GM19324 (cell line): ENCODE data around the gene SEPHS1.

Experiments used
- ATAC-seq: cut with Tn5 transposase; IDR thresholded peaks from one replicate; pipeline ENCODE4 v1.9.1; 2021; ENCODE audit warnings: mild to moderate bottlenecking, moderate library complexity; ENCODE audit not compliant: unreplicated experiment, low FRiP score

SEPHS1 gene

GRCh38 chr10:13329565-13329964, 18.5 kb downstream of the SEPHS1 start:
- ATAC-seq, result no peak

- ATAC-seq, result no peak
Observed at GRCh38 chr10:13328613-13329012, 19.5 kb downstream of the SEPHS1 start.

DNA sequence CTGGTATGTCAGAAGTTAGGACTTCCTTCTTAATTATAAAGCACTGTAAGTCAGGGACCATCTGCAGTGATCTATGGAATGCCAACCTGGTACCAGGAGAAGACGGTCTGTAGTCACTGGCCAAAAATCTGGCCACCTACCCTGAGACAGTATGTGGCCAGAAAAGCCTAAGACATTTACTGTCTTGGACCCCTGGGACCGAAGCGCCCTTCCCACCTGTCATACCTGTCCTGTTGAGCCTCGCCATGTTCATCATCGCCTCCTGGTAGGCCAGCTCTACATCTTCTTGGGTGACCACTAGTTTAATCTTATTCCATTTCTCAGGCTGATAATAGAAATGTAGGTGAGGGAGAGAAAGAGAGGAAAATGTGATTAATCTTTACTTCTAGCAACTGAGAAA, 20.0 kb downstream of the SEPHS1 start:
- no peak for ATAC-seq

DNA sequence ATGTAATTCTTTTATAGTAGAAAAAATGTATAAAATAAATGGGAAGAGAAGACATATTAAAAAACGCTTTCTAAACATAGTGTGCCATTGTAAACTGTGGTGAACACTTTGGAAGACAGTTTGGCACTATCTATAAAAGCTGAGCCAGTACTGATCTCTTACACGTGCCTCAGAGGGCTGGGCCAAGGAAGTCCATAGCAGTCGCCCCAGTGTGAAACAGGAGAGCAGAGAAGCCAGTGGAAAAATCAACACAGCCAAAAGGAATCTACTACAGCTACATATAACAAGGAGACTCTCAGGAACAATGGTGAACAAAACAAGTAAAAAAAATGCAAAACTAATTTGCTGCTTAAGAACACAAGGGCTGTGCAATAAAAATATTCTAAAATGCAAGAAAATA, 20.6 kb downstream of the SEPHS1 start:
- ATAC-seq, result no peak

DNA sequence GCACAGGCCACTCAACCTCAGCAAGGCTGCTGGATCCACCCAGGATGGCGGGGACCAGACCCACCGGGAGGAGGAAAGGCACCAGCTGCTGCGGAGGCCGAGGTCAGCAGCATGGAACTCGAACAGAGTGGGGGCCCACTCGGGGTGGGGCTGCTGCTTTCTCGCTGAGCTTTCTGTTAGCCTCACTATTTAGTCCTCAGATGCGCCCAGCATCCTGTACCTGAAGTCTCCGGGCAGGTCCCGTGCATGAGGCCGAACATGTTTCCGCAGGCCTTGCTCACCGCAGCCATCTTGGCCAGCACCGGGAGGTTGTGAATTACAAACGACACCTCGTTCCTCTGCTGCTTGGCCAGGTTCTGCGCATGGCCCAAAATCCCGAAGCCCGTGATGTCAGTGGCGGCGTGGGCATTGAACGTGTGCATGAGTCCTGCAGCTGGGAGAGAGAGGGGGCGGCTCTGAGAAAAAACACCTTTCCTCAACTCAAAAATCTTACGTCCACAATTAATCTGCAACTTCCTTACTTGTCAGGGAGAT, 25.4 kb downstream of the SEPHS1 start:
- no peak for ATAC-seq

- no peak for ATAC-seq
Observed at GRCh38 chr10:13321576-13321975, 26.5 kb downstream of the SEPHS1 start.

DNA sequence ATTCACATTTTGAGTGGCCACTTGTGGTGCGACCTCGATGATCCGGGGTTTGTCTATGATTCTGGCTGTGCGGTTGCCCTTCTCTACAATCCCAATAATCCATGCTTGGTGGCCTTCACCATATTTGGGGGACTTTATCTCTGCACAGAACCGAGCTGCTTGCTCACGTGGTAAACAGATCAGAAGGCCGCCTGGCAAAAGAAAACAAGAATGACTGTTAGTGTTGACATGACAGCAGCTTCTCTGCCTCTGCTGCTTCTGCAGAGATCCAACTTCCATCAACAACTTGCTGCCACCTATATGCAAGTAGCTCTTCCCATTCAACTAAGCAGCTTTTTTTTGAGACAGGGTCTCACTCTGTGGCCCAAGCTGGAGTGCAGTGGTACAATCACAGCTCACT, 28.9 kb downstream of the SEPHS1 start:
- no peak for ATAC-seq

GRCh38 chr10:13317474-13317873, 30.6 kb downstream of the SEPHS1 start:
- no peak for ATAC-seq

DNA sequence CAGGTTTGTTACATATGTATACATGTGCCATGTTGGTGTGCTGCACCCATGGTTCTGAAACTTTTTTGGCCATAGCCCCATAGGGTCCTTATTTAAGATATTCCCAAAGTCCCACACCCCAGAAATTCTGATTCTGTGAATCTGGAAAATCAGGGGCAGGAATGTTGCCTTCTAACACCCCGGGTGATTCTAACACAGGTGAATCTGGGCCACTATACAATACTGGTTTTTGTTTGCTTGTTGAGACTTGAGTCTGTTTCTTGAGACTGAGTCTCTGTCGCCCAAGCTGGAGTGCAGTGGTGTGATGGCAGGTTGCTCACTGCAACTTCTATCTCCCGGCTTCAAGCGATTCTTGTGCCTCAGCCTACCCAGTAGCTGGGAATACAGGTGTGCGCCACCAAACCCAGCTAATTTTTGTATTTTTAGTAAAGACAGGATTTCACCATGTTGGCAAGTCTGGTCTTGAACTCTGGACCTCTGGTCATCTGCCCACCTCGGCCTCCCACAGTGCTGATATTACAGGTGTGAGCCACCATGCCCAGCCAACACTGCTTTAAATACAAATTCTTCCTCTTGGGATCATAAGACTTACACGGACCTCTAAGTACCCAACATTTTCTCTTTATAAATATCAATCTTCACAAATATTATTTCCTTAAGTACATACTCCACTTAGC, 31.3 kb downstream of the SEPHS1 start:
- no peak for ATAC-seq

- no peak for ATAC-seq
Observed at GRCh38 chr10:13315361-13315760, 32.7 kb downstream of the SEPHS1 start.

DNA sequence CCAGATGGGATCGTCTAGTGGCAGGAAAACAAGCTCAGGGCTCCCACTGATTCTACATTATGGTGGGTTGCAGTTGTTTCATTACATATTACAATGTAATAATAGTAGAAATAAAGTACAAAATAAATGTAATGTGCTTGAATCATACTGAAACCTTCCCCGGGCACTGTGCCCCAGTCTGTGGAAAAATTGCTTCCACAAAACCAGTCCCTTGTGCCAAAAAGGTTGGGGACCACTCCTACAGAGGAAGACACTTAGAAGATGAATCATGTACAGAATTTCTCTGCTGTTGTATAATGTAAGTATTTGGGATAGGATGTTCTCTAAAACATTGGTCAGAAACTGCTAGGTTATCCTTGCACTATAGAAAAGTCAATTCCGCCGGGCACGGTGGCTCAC, 36.9 kb downstream of the SEPHS1 start:
- ATAC-seq, result no peak

- ATAC-seq, result no peak
Observed at GRCh38 chr10:13310518-13311176, 37.4 kb downstream of the SEPHS1 start.

DNA sequence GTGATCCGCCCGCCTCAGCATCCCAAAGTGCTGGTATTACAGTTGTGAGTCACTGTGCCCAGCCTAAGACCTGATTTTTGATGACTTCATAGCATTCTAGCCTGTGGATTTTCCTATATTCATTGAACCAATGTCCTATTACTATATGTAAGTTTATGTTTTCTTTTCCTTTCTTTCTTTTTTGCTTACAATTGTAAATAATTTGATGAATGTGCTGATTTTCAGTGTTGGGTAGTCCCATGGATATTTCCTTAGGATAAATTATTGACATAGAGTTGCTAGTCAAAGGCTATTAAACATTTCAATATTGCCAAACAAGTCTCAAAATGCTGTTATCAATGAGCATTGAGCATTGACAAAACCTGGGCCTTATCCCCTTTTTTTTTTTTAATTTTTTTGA, 38.3 kb downstream of the SEPHS1 start:
- ATAC-seq, result no peak

DNA sequence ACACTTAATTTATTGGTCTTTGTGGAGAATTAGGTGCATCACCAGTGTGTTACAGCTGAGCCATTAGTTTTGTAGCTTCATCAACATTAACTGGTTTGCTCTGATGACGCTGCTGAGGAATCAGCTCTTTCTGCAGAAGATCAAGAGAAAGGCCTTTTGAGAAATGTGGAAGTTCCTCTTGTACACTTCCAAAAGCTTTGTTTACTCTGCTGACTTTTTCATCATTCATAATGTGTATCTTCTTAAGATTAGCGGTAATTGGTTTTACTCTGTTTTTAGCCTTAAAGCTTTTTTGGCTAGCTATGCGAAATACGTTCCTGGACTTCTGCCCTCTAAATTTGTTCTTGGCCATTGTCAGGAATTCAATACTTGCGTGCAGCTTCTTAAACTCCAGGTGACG, 40.0 kb downstream of the SEPHS1 start:
- ATAC-seq, result no peak

GRCh38 chr10:13306103-13306502, 42.0 kb downstream of the SEPHS1 start:
- no peak for ATAC-seq

DNA sequence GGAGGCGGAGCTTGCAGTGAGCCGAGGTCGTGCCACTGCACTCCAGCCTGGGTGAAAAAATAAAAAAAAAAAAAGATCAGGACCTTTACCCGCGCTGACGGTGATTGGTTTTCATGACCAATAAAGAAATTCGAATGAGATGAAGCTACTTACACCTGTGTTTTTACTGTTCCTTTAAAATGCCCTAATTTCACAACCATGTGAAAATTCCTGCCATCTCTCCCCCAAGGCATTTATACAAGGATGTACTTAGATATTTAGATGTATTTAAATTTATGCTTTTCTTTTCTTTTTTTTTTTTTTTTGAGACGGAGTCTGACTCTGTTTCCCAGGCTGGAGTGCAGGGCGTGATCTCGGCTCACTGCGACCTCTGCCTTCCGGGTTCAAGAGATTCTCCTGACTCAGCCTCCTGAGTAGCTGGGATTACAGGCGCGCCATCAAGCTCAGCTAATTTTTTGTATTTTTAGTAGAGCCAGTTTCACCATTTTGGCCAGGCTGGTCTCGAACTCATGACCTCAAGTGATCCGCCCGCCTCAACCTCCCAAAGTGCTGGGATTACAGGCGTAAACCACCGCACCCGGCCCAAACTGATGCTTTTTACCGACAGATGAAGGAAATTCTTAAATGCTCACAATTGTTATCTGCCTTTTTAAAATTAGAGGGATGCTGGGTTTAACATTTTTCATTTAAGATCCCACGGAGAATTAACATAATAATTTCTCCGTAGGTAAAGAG, 45.1 kb downstream of the SEPHS1 start:
- no peak for ATAC-seq

DNA sequence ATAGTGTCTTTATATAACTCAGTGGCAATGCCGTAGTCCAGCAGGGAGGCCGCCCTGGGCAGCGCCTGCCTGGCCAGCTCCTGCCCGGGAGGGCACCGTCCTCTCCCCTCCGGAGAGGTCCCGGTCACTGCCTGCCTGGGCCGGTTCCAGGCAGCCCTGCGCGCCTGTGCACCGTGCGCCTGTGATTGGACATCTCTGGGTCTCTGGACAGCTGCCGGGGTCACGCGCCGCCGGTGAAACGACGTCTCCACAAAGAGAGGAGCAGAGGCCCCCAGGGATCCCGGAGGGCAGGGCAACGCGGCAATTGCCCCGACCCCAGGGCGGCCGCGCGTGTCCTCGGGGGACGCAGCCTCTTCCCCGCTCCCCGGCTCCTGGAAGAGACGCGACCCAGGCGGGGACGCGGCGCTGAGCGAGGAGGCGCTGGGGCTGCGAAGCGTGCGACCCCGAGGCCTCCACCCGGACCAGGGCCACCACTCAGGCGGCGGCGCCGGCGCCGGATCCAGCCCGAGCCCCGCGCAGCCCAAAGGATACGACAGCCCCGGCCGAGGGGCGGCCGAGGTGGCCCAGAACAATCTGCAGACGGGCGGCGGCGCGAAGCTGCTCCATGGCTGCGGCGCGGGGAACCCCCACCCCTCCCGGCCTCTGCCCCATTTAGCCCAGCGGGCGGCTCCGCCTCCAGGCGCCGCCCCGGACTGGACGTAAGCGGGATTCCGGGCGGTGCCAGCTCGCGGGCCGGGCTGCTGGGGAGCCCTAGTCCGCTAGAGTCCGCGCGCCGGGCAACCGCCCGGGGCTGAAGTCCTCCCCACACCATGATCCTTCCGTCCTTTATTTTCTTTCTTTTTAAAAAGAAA, 48.4 kb downstream of the SEPHS1 start, which contains the start of gene PHYH:
Gene PHYH (minus strand): TSS at position 628 of the 851 bp plus-strand sequence. CDS start 22 bp downstream, at position 606.
- ATAC-seq, result peak; percentile 82

DNA sequence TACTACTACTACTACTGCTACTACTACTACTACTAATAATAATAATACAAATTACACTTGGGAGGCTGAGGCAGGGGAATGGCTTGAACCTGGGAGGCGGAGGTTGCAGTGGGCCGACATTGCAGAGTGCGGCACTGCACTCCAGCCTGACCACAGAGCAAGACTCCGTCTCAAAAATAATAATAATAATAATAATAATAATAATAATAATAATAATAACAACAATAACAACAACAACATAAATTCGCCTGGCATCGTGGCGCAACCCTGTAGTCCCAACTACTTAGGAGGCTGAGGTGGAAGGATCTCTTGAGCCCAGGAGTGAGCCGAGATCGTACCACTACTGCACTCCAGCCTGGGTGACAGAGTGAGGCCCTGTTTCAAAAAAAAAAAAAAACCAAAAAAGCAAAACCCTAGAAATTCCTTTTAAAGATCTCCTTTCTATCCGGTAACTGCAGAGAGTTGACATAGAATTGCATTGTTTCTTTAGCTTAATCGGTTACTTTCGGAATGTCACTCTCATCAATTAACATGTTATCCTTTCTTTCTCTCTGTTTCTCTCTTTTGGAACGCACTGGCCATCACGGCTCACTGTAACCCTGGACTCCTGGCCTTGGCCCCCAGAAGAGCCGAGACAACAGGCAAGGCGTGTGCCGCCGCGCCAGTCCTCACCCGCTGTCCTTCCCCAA, 49.2 kb downstream of the SEPHS1 start:
- ATAC-seq, result no peak

- no peak for ATAC-seq
Observed at GRCh38 chr10:13296476-13296875, 51.6 kb downstream of the SEPHS1 start.

DNA sequence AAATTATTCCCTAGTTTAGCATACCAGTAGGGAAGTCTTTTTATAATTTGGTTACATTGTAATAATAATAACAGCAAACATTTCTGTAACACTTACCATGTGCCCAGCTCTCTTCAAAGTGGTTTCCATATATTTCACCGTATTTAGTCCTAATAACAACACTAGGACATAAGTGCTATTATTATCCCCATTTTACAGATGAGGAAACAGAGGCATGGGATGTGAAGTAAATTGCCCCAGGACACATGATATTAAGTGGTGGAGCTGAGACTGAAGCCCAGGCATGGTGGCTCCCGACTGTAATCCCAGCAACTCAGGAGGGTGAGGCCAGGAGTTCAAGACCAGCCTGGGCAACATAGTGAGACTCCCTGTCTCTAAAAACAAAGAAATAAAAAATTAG, 53.3 kb downstream of the SEPHS1 start:
- ATAC-seq, result no peak
